GM19239 (cell line): ENCODE measurements around the gene MLPH.

Source experiments
- DNase-seq: peaks from one replicate; pipeline ENCODE4 v3.0.0; 2011; ENCODE audit warnings: low spot score; ENCODE audit not compliant: insufficient read length
- FAIRE-seq: peaks from 2 replicates; lab custom pipeline; 2011; peaks lifted over from hg19 to GRCh38; lab: Jason Lieb, UNC

The MLPH gene

DNA sequence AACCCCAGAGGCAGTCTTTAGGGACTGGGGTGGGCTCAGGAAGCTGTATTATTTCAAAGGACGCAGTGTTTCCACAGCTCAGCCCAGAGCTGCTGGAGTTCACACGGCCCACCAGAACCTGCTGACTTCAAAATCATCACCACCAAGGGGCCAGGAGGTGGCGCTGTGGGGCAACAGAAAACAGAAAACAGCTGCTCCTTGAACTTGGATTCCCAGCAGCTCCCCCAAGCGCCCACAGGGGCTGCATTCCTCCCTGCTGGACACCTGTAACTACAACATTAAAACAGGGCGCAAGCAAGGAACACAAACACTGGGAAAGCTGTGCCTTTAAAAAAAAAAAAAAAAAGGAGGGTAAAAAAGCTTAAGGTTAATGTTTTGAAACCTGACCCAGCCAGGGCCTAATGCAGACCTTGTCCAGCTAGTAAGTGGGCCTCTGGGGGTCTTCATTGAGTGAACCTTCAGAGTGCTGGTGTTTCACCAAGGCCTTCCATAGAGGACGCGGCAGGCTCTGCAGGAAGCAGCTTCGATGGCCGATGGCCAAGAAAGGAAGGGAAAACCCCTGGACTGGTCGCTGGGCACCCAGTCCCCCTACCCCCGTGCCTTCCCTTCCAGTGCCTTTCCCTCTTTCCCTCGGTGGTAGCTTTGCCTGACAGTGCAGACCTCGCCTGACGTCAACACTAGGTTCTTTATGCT is 25.9 kb downstream of the MLPH start:
- DNase-seq, result peak; percentile 83
- peak; percentile 94 for FAIRE-seq

DNA sequence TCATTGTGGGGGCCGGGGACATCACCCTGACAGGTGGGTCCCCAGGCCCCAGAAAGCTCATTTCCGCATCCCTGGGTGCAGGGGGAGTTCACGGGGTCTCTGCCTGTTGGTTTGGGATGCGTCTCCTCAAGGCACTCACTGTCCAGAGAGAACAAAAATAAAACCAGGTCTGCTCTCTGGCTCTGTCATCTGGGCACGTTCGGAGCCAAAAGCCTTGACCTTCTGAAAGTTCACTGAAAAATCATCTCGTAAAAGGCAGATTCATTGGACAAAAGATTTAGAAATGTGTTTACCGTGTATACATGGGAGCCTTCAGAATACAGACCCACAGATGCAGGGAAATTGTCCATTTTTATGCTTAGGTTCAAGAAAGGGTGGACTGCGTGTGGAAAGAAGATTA is 26.6 kb downstream of the MLPH start:
- FAIRE-seq (no peak), DNase-seq (no peak)

DNA sequence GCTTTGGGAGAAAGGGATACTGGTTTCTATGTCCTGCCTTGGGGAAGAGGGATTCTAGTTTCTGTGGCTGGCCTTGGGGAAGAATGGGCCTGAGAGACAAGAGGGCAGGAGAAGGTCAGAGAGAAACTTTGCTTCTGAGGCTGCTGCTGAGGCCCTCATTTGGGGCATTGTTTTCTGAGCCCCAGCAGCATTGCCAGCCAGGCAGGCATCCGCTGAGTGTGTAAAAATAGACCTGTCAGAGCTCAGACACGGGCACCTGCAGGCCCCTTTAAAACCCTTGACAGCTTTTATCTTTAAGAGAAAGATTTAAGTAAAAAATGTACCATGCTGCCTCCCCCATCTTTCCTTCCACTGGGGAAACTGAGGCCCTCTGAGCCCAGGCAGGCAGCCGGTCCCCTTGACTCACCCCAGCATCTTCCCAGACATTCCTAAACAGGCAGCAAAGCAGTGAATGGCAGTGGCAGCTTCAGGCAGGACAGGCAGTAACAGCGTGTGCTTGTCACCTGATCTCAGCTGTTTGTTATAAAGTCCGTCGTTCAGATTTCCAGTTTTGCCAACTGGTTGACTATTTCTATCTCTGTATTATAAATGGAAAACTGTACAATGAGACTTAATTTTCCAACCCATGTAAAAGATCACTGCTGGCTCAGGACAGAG is 27.6 kb downstream of the MLPH start:
- FAIRE-seq (no peak), DNase-seq (no peak)

GRCh38 chr2:237515166-237515565 is 28.1 kb downstream of the MLPH start:
- FAIRE-seq (no peak), DNase-seq (no peak)

- FAIRE-seq (no peak), DNase-seq (no peak)
Measured at GRCh38 chr2:237515621-237516275, 28.7 kb downstream of the MLPH start.

GRCh38 chr2:237517163-237517562 is 30.1 kb downstream of the MLPH start:
- DNase-seq (no peak), FAIRE-seq (no peak)

DNA sequence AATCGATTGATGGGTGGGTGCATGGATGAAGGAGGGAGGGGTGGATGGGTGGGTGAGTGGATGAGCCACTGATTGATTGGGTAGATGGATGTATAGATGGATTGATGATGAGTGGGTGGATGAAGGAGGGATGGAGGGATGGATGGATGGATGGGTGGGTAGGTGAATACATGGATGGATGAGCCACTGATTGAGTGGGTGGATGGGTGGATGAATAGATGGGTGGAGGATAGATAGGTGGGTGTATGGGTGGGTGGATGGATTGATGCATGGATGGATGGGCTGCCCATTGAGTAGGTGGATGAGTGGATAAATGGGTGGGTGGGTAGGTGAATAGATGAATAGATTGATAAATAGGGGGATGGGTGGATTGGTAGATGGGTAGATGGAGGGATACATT is 30.9 kb downstream of the MLPH start:
- FAIRE-seq (no peak), DNase-seq (no peak)

GRCh38 chr2:237519506-237520245 is 32.6 kb downstream of the MLPH start:
- DNase-seq, result no peak
- FAIRE-seq, result no peak

- FAIRE-seq (no peak), DNase-seq (no peak)
Measured at GRCh38 chr2:237520290-237520689, 33.2 kb downstream of the MLPH start.

DNA sequence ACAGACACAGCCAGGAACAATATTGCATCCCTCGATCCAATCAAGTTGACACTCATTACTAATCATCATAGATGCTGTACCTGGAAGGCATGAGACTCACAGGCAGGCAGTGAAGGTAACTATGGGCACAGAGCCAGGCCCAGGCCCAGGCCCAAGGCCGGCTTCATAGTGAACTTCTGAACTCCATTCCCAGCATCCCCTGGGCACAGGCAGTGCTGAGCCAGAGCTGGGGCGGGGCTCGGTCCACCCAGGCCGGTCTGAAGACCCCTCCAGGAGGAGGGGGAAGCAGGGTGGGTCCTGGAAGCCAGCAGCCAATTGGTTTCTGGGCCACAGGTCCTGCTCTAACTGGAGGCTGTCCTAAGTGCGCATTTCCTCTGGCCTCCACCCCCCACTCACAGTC is 37.6 kb downstream of the MLPH start:
- DNase-seq (no peak), FAIRE-seq (no peak)

- FAIRE-seq, result no peak
- no peak for DNase-seq
Measured at GRCh38 chr2:237525559-237526157, 38.6 kb downstream of the MLPH start.

- DNase-seq, result no peak
- no peak for FAIRE-seq
Measured at GRCh38 chr2:237527233-237527632, 40.2 kb downstream of the MLPH start.

GRCh38 chr2:237527766-237528165 is 40.7 kb downstream of the MLPH start:
- no peak for DNase-seq
- FAIRE-seq, result no peak

DNA sequence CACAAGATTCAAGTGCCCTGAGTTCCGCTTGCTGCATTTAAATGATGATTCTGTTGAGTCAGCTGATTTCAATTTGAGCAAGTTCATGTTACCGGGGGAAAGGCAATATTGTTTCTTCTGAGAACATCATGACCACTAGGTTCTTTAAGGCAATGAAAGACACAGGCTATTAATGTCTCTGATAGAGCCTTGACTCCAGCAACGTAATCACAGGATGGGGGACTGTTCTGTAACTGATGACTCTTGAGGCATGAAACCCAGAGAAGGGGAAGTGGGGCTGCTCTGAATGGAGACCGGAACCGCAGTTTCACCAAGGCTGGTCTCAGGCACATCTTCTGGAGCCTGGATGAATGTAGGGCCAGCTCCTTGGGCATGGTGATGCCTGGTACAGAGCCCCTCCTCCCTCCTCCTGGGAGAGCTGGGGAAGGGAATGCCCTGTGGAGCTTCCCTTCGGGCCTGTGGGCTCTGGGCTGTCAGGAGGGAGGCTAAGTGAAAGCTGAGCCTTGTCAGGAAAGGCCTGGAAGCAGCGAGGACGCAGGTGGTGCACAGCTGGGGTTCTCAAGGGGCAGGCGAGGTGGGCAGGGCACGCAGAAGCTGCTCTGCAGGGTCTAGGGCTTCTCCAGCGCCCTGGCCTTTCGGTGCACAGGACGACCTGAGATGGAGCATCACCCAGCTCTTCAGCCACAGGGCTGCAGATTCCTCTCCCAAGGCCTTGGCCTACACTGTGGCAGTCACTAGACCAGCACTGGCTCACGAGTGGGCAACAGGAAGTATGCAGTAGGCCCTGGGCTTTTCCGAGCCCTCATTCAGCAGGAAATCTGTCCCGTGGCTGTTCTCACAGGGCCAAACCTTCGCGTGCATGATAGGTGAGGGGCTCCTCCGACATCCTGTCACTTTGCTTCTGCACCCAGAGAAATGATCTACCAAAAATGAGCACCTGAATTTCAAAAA is 42.7 kb downstream of the MLPH start:
- DNase-seq, result peak; percentile 25
- FAIRE-seq, result no peak

- no peak for DNase-seq
- FAIRE-seq, result no peak
Measured at GRCh38 chr2:237530472-237531433, 43.7 kb downstream of the MLPH start.

DNA sequence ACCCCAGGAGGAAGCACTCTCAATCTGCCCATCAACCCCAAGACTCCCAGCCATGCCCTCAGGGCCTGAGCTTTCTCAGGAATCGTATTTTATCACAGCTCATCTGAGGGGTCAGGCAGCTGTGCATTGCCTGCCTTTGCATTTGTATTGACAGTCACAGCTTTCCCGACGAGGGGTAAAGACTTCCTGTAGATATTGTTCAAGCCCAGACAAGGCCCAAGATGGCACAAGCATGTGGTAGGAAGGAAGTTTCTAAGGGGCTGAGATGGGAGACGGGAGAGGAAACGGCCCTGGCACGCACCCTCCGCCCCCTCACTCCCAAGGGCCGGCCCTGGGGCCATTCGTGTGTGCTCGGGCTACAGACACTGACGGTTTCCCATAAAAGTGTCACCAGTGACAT is 45.1 kb downstream of the MLPH start:
- DNase-seq (no peak), FAIRE-seq (no peak)

- FAIRE-seq, result no peak
- DNase-seq, result no peak
Measured at GRCh38 chr2:237533668-237534161, 46.7 kb downstream of the MLPH start.

GRCh38 chr2:237534380-237534779 is 47.3 kb downstream of the MLPH start:
- FAIRE-seq, result no peak
- no peak for DNase-seq
